MG63 (cell line): ENCODE data around the gene UPF3A. TPM values are rescaled to one million over a fixed set of nuclear protein-coding genes. Genes with fewer than 3 reads are reported as not detected.
A peak's percentile ranks its signal among the peaks of the same experiment; 100 is the strongest.

Experiments
- DNase-seq: peaks from one replicate; pipeline ENCODE4 v3.0.0-alpha.2; 2020
- H3K27me3 ChIP-seq: fragments of 250-450 bp; sonication (Bioruptor Pico); 2 replicates; pipeline ENCODE4 v1.5.1; 2020; ENCODE audit warnings: mild to moderate bottlenecking, moderate library complexity
- H3K36me3 ChIP-seq: fragments of 250-450 bp; sonication (Bioruptor Pico); 2 replicates; pipeline ENCODE4 v1.5.1; 2020; ENCODE audit warnings: mild to moderate bottlenecking, moderate library complexity
- H3K4me3 ChIP-seq: fragments of 250-450 bp; sonication (Bioruptor Pico); 2 replicates; pipeline ENCODE4 v1.5.1; 2020; ENCODE audit warnings: mild to moderate bottlenecking, moderate library complexity
- H3K9me3 ChIP-seq: fragments of 250-450 bp; sonication (Bioruptor Pico); 2 replicates; pipeline ENCODE4 v1.5.1; 2020; ENCODE audit warnings: mild to moderate bottlenecking, moderate library complexity
- total RNA-seq: library from RNA; depleted of rRNA; stranded (reverse); fragments of >200 nt; shearing (Covaris generic); gene quantifications from 2 replicates; pipeline ENCODE4 v1.2.3, GENCODE V29; 2014; ENCODE audit warnings: low replicate concordance

Gene UPF3A
- total RNA-seq, 1 experiment from 2014 or later = 15.4 TPM

DNA sequence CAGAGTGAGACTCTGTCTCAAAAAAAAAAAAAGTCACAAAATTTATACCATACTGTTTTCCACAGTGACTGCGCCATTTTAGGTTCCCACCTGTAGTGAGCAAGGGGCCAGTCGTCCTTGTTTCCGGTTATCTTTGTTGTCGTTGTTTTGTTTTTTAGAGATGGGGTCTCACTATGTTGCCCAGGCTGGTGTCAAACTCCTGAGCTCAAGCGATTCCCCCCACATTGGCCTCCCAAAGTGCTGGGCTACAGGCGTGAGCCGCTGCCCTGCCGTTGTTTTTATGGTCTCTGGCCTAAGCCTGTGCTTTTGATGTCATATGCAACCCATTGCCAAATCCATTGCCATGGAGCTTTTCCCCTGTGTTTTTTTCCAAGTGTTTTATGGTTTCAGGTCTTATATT, 3.3 kb downstream of the UPF3A start:
- no peaks in the 10 kb centered on the region for H3K27me3 ChIP-seq
- peaks cover 39% of the 10 kb centered on the region for H3K36me3 ChIP-seq
- no peaks in the 10 kb centered on the region for H3K9me3 ChIP-seq

DNA sequence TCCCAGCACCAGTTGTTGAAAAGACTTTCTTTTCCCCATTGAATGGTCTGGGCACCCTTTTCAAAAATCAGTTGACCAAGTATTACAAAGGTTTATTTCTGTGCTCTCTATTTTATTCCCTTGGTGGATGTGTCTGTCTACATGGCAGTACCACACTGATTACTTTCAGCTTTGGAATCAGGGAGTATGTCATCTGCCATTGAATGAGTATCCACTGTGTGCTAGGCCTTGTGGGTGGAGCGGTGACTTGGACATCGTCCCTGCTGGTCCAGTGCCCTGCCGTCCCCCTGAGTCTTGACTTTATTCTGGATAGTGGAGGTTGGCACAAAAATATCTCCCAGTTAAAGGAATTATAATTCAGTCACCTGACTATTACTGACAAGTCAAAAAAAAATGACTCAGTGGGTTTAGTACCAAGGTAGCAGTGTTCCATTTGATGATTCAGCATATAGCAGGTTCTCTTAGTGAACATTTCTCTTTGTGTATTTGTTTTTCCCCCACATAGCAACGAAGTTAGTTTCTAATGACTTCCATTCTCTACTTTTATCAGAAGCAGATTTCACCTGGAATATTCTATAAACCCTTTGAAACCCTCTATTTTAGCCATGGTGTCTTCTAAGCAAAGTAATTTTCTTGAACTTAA, 3.9 kb downstream of the UPF3A start:
- Histone ChIP-seq H3K4me3 (no peak overlapping the region), H3K9me3 (no peaks in the 10 kb centered on the region), H3K27me3 (no peaks in the 10 kb centered on the region), H3K36me3 (peaks cover 40% of the 10 kb centered on the region)
- no peak for DNase-seq

More for the DNA sequence above, 3.3 kb downstream of the UPF3A start:
- no peak overlapping the region for H3K4me3 ChIP-seq
- DNase-seq = no peak

DNA sequence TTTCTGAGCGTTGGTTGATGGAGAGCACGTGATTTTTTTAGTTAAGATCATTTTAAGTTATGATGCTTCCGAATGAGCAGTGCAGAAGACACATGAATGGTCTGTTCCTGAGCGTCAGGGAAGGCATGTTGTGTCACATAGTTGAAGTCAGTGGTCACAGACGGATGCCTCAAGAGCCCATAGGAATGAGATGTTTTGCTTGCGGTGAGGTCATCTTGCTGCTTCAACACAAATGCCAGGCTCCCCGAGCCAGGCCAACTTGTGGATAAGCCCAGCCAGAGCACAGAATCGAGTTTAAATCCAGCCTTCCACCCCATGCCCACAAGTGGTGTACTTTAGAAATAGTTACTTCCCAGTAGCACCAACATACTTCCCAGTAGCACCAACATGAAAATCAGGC, 5.4 kb downstream of the UPF3A start:
- peaks cover 50% of the 10 kb centered on the region for H3K36me3 ChIP-seq
- DNase-seq = no peak
- H3K4me3 ChIP-seq = no peak overlapping the region
- H3K27me3 ChIP-seq = no peaks in the 10 kb centered on the region
- H3K9me3 ChIP-seq = no peaks in the 10 kb centered on the region

DNA sequence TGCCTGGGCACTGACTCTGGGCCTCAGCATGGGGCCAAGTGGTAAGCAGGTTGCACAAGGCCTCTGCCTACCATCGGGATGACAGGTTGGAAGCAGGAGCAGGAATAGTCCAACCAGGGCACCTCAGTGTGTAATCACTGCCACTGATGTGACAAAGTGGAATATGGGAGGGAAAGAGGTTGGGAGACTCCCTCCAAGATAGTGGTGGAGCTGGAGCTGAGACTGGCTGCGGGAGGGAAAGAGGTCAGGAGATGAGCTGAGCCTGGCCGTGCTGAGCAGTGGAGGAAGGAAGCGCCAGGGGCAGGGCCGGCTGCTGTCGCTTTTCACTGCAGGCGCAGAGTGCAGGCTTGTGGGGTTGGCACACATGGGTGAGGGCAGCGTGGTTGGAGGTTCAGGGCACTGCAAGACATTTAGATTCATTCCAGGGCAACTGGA, 6.8 kb downstream of the UPF3A start:
- DNase-seq = no peak
- Histone ChIP-seq H3K4me3 (no peak overlapping the region), H3K27me3 (no peaks in the 10 kb centered on the region), H3K36me3 (peaks cover 55% of the 10 kb centered on the region), H3K9me3 (no peaks in the 10 kb centered on the region)

DNA sequence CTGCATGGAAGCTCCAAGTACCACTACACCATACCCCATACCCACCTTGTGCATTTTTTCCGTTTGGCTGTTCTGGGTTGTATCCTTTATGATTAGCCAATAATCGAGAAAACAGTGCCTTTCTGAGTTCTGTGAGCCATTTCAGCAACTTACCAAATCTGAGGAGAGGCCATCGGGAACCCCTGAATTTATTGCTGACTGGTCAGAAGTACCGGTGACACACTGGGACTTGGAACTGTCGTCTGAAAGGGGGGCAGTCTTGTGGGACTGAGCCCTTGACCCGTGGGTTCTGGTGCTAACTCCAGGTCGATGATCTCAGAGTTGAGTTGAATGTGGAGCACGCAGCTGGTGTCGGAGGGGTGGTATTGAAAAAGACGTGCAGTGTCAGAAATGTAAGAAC, 15.0 kb downstream of the UPF3A start:
- Histone ChIP-seq H3K4me3 (no peak overlapping the region), H3K36me3 (peaks cover 39% of the 10 kb centered on the region), H3K9me3 (no peaks in the 10 kb centered on the region), H3K27me3 (no peaks in the 10 kb centered on the region)
- DNase-seq = no peak

DNA sequence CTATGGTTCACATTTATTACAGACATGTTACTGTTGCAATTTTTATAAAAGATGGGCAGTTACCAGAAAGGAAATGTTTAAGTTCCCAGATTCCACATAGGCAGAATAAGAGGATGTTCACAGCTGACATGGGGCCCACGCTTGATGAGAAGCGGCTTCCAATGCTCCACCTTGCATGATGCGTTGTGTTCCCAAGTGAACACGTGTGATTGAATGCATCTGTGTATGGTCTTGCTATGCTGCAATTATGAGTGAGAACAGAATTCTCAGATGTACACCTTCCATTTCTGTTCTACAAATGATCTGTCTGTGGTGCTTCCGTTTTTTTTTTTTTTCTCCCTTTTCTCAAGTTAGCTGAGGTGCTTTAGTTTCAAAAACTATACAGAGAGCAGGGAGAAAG, 15.5 kb downstream of the UPF3A start:
- no peak for DNase-seq
- no peaks in the 10 kb centered on the region for H3K27me3 ChIP-seq
- H3K9me3 ChIP-seq = no peaks in the 10 kb centered on the region
- peaks cover 38% of the 10 kb centered on the region for H3K36me3 ChIP-seq
- H3K4me3 ChIP-seq = no peak overlapping the region

DNA sequence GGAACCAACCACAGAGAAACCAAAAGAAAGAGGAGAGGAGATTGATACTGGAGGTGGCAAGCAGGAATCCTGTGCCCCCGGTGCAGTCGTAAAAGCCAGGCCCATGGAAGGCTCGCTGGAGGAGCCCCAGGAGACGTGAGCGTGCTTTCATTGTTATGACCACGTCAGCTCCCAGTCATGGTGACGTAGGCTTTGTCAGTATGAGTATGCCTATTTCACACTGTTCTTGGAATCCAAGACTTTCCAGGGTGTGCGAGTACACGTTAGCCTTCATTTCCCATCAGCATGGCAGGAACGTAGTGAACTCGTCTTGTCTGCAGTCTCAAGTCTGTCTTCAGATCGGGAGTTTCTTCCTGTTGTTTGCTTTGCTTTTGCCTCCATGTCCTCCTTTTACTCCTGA, 17.5 kb downstream of the UPF3A start:
- no peaks in the 10 kb centered on the region for H3K9me3 ChIP-seq
- H3K4me3 ChIP-seq = no peak overlapping the region
- no peaks in the 10 kb centered on the region for H3K27me3 ChIP-seq
- no peak for DNase-seq
- H3K36me3 ChIP-seq = peaks cover 31% of the 10 kb centered on the region

DNA sequence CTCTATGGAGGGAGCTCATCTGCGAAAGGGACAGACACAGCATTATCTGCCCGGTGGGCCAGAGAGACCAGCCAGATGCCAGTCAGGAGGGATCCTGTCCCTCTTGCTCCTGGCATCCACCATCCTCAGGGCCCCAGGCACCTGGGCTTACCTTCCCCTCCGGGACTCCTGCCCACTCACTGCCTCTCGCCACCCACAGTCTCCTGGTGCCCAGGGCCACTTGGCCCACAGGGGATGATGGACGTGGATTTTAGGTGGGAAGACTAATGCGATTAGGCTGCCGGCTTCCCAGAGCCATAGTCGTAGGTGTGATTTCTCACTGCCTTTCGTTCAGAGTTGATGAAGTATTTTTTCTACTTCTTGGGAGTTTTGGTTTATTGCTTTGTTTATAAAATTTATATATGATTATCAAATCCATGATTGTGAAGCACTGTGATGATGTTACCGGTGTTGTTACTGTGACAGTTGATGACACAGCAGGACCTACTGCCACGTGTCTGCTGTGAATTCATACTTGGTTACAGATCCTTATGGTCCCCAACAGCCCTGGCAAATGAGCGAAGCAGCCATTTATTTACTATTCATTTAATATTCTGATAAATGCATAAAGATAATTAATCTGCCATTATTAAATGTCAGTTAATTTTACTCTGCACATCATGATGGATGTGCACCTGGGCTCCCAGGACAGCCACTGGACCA, 18.4 kb downstream of the UPF3A start:
- Histone ChIP-seq H3K27me3 (no peaks in the 10 kb centered on the region), H3K36me3 (peaks cover 25% of the 10 kb centered on the region), H3K4me3 (no peak overlapping the region), H3K9me3 (no peaks in the 10 kb centered on the region)
- no peak for DNase-seq

DNA sequence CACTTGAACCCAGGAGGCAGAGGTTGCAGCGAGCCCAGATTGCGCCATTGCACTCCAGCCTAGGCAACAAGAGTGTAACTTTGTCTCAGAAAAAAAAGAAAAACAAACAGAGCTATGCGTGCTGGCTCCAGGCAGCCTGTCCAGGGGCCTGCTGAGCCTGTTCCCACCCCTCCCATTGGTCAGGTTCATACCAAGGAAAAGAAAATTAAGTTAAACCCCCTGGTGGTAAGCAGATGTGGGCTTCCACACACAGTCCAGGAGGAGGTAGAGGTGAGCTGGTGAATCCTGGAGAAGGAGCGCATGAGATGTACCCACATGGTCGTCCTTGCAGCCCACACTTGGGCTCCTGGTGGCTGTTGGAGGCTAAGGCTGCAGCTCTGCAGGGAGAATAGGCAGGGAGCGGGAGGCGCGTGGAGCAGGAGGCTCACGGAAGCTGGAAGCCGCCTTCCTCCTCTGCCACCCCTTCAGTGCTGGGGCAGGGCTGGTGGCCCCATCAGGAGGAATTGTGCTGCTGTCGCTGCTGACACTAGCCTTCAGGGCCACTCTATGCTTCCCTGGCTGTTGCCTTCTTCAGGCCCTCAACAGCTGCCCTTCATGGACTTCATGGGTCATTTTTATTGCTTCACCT, 22.4 kb downstream of the UPF3A start:
- peaks cover 15% of the 10 kb centered on the region for H3K36me3 ChIP-seq
- no peaks in the 10 kb centered on the region for H3K9me3 ChIP-seq
- H3K4me3 ChIP-seq = no peak overlapping the region
- DNase-seq = no peak
- no peaks in the 10 kb centered on the region for H3K27me3 ChIP-seq

DNA sequence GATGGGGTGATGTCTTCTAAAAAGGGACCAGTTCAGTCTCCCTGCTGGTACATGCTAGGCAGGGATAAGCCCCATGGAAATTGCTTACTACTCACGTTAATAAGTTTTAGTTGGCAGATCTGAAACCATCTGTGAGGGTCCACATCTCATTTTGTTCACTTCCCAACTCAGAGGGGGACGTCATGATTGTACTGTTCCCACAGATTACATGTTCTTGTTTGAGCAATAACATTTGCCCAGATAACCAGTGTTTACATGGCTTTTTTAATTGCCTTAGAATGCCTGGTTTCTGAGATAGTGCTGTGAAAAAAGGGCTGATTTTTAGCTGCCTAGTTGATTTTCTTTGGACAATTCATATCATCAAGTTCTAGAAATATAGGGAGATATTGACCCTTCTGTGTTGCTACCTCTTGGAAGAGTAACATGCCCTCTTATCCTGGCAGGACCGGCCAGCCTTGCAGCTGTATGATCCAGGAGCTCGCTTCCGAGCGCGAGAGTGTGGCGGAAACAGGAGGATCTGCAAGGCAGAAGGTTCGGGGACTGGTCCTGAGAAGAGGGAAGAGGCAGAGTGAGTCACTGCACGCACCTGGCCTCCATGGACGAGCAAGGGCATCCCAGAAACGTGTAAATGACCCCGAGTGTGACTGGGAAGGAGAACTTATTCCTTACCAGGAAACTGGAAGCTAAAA, 23.1 kb downstream of the UPF3A start:
- no peak for DNase-seq
- H3K4me3 ChIP-seq = no peak overlapping the region
- peaks cover 13% of the 10 kb centered on the region for H3K36me3 ChIP-seq
- no peaks in the 10 kb centered on the region for H3K27me3 ChIP-seq
- H3K9me3 ChIP-seq = no peaks in the 10 kb centered on the region

DNA sequence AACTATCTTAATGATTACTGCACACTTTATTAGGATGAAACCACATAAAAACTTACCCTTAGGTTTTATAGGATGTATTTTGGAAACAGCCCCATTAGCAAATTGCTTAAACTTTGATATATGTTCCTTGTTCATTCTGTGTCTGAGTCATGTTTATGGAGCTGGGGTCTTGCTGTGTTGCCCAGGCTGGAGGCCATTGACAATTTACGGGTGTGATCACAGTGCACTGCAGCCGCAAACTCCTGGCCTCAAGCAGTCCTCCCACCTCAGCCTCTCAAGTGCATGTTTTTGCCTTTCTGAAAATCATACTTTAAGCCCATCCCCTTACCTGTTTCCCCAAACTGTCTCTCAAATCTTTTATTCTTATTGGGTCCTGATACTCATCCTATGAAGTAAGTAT, 27.7 kb downstream of the UPF3A start:
- Histone ChIP-seq H3K27me3 (no peaks in the 10 kb centered on the region), H3K9me3 (no peaks in the 10 kb centered on the region), H3K36me3 (peaks cover 4% of the 10 kb centered on the region), H3K4me3 (no peak overlapping the region)
- DNase-seq = no peak

DNA sequence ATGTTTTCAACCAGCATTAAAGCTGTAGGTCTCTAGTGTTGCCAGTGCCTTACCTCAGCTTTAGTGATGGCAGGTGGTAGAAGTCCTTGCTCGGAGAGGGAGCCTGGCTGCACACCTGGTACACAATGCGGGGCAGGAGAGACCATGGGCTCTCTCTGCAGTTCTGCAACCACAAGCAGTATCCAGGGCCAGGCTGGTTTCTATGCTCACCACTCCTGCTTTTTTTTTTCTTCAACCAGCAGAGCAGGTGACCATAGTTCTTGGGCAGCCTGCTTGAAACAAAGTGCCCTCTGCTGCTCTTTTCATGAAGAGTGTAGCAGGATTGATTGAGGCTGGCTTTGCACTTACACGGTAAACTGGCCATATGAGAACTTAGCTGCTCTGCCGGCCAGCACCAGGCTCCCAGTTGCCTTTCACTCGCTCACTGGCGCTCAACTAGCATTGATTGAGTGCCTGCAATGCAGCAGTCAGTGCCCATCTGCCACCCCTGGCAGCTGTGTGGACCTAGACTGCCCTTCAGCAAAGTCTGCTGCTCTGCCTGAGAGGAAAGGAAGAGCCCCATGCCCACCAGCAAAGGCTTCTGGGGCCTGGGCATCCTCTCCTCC, 28.5 kb downstream of the UPF3A start:
- Histone ChIP-seq H3K27me3 (no peaks in the 10 kb centered on the region), H3K36me3 (peaks cover 6% of the 10 kb centered on the region), H3K4me3 (no peak overlapping the region), H3K9me3 (no peaks in the 10 kb centered on the region)
- no peak for DNase-seq

DNA sequence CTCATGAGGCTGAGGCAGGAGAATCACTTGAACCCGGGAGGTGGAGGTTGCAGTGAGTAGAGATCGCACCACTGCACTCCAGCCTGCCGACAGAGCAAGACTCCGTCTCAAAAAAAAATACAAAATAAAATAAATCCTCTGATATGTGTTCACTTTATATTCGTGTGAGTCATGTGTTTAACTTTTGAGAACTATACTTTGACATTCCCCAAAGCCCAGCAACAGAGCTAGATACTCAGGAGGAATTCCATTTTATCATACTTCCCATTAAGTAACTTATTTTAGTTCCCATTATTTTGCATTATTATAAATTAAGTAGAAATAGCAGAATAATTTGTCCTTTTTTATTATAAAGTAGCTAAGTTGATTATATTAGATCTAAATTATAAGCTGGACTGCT, 29.6 kb downstream of the UPF3A start:
- no peak for DNase-seq
- Histone ChIP-seq H3K9me3 (no peaks in the 10 kb centered on the region), H3K4me3 (no peak overlapping the region), H3K27me3 (no peaks in the 10 kb centered on the region), H3K36me3 (peaks cover 2% of the 10 kb centered on the region)

DNA sequence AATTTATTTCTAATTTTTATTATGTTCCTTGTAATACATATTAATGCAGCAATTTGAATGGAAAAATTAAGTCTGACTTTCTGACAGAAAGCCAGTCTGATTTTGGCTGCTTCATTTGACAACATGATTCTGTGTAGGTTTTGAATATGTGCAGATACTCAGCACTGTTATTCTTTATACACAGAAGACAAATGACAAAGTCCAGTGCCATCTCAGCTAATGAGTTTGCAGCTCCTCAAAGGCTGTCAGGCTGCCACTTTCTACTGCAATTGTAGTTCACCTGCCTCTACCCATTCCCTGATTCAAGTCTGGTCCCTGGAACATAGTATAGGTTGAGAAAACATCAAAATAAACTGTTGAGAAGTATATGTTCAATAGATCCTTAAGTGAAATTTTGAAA, 30.0 kb downstream of the UPF3A start:
- DNase-seq = no peak
- no peaks in the 10 kb centered on the region for H3K27me3 ChIP-seq

DNA sequence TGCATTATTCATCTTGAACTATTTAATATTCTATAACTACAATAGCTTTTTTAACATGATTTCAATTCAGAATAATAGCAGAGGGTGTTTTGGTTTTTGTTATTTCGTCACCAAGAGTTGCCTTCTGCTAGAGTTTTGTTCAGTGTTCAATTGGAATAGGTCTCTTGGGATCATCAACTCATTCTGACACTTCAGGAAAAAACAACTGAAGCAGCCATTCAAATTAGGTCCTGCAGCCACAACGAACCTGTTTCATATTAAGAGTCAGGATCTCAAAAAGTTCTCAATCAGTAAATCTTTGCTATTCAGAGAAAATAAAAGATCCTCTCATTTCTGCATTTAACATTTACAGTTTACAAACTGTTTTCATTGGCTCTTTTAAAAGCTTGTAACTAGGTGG, 30.5 kb downstream of the UPF3A start:
- Histone ChIP-seq H3K4me3 (no peak overlapping the region), H3K27me3 (no peaks in the 10 kb centered on the region), H3K36me3 (peaks cover 11% of the 10 kb centered on the region), H3K9me3 (no peaks in the 10 kb centered on the region)
- DNase-seq = no peak

More for the DNA sequence above, 30.0 kb downstream of the UPF3A start:
- Histone ChIP-seq H3K36me3 (peaks cover 6% of the 10 kb centered on the region), H3K4me3 (no peak overlapping the region), H3K9me3 (no peaks in the 10 kb centered on the region)

DNA sequence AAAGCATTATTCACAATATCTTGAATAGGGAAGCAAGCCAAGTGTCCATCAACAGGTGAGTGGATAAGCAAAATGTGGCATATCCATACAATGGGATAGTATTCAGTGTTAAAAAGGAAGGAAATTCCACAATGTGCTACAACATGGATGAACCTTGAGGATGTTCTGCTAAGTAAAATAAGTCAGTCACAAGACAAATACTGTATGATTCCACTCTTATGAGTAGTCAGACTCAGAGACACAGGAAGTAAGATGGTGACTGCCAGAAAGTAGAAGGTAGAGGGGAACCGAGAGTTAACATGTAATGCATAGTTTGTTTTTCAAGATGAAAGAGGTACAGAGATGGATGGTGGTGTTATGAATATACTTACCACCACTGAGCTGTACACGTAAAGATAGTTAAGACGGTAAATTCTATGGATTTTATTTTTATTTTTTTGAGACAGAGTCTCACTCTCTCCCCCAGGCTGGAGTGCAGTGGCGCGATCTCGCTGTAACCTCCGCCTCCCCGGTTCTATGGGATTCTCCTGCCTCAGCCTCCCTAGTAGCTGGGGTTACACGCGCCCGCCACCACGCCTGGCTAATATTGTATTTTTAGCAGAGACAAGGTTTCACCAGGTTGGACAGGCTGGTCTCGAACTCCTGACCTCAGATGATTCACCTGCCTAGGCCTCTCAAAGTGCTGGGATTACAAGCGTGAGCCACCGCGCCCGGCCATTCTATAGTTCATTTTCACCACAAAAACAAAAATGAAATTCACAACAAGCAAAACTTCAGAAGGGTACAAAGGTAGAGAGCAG, 31.9 kb downstream of the UPF3A start:
- Histone ChIP-seq H3K36me3 (peaks cover 14% of the 10 kb centered on the region), H3K27me3 (no peaks in the 10 kb centered on the region), H3K4me3 (peak overlapping the region; percentile 94), H3K9me3 (no peaks in the 10 kb centered on the region)
- no peak for DNase-seq
